ENCODE measurements around the gene BRD7. TPM values are rescaled to one million over a fixed set of nuclear protein-coding genes. Genes with fewer than 3 reads are reported as not detected.
A peak's percentile ranks its signal among the peaks of the same experiment; 100 is the strongest.

BRD7 gene
- 81.6 and 86.8 TPM in 2 replicates for total RNA-seq (2014; rRNA removed; shearing (Covaris generic))

DNA sequence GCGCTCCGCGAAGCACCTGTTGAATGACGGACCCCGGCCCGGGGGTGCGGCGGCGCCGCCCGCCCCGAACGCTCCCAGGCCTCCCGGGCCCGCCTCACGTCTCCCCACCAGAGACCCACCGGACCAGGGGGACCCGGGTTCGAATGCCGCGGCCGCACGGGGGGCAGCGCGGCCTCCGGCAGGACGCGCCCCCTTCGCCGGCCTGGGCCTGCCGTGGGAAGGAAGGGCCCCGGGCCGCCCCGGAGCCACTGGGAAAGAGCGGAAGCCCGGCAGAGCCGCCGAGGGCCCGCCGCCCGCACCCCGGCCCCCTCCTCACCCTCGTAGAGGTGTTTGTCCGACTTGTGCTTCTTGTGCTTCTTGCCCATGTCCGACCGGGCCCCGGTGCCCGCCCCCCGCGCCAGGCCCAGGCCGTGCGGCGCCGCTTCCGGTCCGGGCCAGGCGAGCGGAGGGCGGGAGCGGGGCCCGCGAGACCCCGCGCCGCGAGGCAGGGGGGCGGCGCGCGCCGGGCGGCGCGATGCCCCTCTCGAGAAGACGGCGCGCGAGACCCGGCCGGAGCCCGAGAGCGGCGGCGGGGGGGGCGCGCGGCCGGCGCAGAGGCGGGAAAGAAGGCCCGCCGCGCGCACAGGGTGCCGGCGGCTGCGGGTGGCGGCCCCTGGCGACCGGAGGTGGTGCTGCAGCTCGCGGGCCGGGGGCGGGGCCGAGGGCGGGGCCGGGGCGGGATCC lies at the start of gene BRD7:
Gene BRD7, minus strand, starts transcription at position 579 of the 723 bp plus-strand sequence. Its CDS starts 214 bp downstream, at position 365.
- Histone ChIP-seq H3K4me3 (peak within 1 kb of the TSS; percentile 99), H3K4me1 (no peaks in the 10 kb centered on the region; the same call in 1 of the 2 replicates), H3K36me3 (peaks cover 25% of the 10 kb centered on the region), H3K27ac (peak within 1 kb of the TSS; percentile 55), H3K27me3 (no peaks in the 10 kb centered on the region), H3K9me3 (replicated peaks) (no peaks in the 10 kb centered on the region)
- peak; percentile 53 to 72 for DNase-seq

DNA sequence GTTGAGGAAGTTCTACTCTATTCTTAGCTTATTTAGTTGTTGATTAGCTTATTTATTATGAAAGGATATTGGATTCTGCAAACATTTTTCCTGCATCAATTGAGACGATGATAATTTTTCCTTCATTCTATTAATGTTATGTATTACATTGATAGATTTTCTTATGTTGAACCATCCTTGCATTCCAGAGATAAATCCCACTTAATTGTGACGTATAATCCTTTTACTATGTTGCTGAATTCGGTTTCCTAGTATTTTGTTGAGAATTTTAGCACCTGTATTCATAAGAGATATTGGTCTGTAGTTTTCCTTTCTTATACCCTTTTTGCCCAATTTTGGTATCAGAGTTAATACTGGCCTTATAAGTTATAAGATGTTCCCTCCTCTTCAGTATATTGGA lies 47.6 kb upstream of the BRD7 start:
- no peak overlapping the region for H3K4me3 ChIP-seq
- no peaks in the 10 kb centered on the region for H3K36me3 ChIP-seq

DNA sequence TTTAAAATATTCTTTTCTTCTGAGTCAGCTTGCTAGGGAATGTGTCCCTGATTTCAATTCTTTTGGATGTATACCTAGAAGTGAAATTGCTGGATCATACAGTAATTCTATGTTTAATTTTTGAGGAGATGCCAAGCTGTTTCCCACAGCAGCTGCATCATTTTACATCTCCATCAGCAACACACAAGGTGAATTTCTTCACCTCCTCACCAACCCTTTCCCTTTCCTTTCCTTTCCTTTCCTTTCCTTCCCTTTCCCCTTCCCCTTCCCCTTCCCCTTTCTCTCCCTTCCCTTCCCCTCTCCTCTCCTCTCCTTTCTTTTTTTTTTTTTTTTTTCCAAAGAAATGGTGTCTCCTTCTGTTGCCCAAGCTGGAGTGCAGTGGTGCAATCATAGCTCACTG lies 45.4 kb upstream of the BRD7 start:
- Histone ChIP-seq H3K36me3 (no peaks in the 10 kb centered on the region), H3K4me3 (no peak overlapping the region), H3K9me3 (replicated peaks) (peaks cover 2% of the 10 kb centered on the region; the same call in 1 of the 2 replicates), H3K27ac (no peak overlapping the region), H3K4me1 (no peaks in the 10 kb centered on the region), H3K27me3 (no peaks in the 10 kb centered on the region)
- no peak for DNase-seq

More for the DNA sequence above, 47.6 kb upstream of the BRD7 start:
- Histone ChIP-seq H3K9me3 (replicated peaks) (peaks cover 6% of the 10 kb centered on the region; the same call in 1 of the 2 replicates), H3K4me1 (no peaks in the 10 kb centered on the region), H3K27me3 (no peaks in the 10 kb centered on the region), H3K27ac (no peak overlapping the region)
- no peak for DNase-seq

DNA sequence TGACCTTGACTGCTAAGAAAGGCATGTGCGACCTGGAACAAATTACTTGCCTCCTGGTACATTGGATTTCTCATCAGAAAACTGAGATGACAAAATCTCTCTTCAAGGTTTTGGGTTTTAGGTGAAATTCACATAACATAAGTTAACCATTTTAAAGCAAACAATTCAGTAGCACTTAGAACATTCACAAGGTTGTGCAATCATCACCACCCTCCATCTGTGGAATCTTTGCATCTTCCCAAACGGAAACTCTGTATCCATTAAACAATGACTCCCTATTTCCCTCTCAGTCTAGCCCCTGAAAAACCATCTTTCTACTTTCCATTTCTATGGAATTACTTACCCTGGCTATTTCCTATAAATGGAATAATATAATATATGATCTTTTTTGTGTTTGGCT lies 42.2 kb upstream of the BRD7 start:
- no peaks in the 10 kb centered on the region for H3K27me3 ChIP-seq
- no peak for DNase-seq
- H3K9me3 ChIP-seq (replicated peaks): no peaks in the 10 kb centered on the region
- H3K4me1 ChIP-seq: no peaks in the 10 kb centered on the region
- no peaks in the 10 kb centered on the region for H3K36me3 ChIP-seq
- no peak overlapping the region for H3K27ac ChIP-seq
- H3K4me3 ChIP-seq: no peak overlapping the region

DNA sequence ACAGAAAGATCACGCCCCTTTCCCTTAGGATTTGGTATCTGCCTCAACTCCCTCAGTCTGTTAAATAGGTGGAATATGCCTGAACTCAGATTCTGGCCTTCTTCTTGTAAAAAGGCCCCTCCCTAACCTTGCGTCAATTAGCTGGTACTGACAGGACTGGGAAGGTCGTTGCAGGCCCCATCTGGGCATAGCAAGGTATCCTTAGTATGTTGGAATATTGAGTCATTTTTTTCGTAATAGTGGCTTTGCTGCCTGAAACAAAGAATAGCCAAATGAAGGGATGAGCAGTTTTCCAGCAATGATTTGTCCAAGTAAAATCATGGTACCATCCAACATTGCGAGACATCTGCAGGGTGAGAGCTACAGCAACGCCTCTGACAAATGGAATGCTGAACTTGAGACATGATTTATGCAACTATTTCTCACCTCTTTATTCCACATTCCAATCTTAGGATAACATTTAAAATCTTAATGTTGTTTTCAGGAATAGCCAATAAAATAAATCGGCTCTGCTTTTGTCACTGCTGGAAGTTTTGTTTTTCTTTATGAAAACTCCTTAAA lies 39.3 kb upstream of the BRD7 start:
- no peak for DNase-seq
- Histone ChIP-seq H3K27ac (no peak overlapping the region), H3K36me3 (no peaks in the 10 kb centered on the region), H3K4me3 (no peak overlapping the region), H3K9me3 (replicated peaks) (no peaks in the 10 kb centered on the region), H3K4me1 (no peaks in the 10 kb centered on the region), H3K27me3 (no peaks in the 10 kb centered on the region)

DNA sequence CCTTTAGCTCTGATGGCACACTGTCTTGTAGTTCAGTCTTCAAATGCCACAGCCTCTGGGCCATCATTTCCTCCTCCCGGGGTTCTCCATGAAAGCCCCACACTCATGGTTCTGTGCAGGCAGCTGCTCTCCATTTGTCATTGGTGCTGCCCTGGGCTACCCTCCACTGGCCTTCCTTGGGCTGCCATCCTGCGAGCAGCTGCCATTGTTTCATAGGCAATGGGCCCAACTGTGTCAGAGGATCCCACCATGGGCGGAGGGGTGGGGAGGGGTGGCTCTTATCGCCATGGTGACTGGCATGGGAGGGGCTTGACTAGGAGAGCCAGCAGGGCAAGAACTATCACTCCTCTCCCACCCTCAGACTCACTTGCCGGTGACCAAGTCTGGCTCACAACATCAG lies 38.6 kb upstream of the BRD7 start:
- no peaks in the 10 kb centered on the region for H3K9me3 ChIP-seq (replicated peaks)
- H3K27me3 ChIP-seq: no peaks in the 10 kb centered on the region
- DNase-seq: peak in 1 of 2 experiments; percentile 9
- H3K27ac ChIP-seq: no peak overlapping the region
- no peaks in the 10 kb centered on the region for H3K36me3 ChIP-seq
- no peaks in the 10 kb centered on the region for H3K4me1 ChIP-seq
- H3K4me3 ChIP-seq: no peak overlapping the region

DNA sequence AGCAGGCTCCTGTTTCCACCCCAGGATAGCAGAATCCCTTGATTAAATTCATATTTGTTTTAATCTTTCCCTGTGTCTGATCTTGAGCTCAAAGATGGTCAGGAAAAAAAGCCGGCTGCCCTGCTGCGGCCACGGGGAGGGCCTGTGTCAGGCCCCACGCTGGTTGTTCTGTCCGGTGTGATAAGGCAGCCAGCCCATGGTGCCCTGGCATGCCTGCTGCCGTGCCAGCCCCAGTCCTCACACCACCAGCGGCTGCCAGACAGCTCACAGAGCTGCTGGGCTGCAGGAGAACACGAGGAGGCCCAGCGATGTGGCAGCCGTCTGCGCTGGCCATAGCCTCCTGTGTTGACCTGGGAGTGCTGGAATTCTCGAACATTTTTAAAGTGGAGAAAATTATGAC lies 34.7 kb upstream of the BRD7 start:
- no peak for DNase-seq
- no peak overlapping the region for H3K4me3 ChIP-seq

DNA sequence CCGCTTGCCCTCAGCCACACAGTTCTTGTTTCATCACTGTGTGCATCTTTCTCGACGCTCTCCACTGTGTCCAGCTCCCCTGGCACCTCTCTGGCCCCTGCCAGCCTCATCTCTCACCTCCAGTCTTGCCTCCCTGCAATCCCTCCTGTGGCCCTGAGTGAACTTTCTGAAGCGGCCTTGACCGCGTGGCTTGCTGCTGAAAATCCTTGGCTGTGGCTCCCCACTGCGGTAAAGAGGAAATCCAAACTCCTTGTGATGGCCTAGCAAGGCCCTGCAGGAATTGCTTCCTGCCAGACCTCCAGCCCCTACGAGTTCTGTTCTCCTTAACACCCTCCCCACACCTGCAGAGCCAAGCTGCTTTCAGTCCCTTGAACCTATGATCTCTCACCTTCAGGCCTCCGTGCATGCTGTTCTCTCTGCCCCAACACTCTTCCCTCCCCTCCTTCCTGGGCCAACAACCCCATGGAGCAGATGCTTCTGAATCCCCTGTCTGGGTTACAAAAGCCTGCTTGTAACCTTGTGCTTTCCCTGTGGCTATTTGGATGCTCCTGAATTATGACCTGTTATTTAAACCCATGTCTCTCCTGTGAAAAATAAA lies 33.6 kb upstream of the BRD7 start:
- no peak overlapping the region for H3K27ac ChIP-seq
- DNase-seq: no peak
- no peaks in the 10 kb centered on the region for H3K4me1 ChIP-seq
- no peaks in the 10 kb centered on the region for H3K9me3 ChIP-seq (replicated peaks)
- no peaks in the 10 kb centered on the region for H3K36me3 ChIP-seq
- H3K4me3 ChIP-seq: no peak overlapping the region
- no peaks in the 10 kb centered on the region; the same call in 1 of the 2 replicates for H3K27me3 ChIP-seq

More for the DNA sequence above, 34.7 kb upstream of the BRD7 start:
- H3K27ac ChIP-seq: no peak overlapping the region
- no peaks in the 10 kb centered on the region for H3K9me3 ChIP-seq (replicated peaks)
- no peaks in the 10 kb centered on the region for H3K36me3 ChIP-seq
- H3K27me3 ChIP-seq: no peaks in the 10 kb centered on the region
- no peaks in the 10 kb centered on the region for H3K4me1 ChIP-seq

DNA sequence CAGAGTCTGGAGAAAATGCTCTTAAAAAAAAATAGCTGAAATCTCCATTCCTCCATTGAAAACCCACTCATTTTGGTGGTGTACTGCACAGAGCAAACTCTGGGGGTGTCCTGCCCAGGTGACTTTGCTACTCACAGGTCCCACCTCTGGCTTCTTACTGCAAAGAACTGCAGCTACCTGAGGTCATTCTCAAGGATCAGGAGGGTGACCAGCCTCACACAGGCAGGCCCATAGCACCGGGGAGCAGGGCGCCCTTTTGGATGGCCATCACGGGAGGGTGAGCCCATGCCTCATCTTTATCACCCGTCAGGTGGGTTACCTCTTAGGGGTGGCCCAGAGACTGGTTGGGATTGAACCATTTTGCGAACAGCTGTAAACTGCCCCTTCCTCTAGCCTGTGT lies 32.6 kb upstream of the BRD7 start:
- Histone ChIP-seq H3K9me3 (replicated peaks) (no peaks in the 10 kb centered on the region), H3K27ac (no peak overlapping the region), H3K4me3 (no peak overlapping the region), H3K27me3 (no peaks in the 10 kb centered on the region; the same call in 1 of the 2 replicates), H3K4me1 (no peaks in the 10 kb centered on the region), H3K36me3 (no peaks in the 10 kb centered on the region)
- DNase-seq: no peak

DNA sequence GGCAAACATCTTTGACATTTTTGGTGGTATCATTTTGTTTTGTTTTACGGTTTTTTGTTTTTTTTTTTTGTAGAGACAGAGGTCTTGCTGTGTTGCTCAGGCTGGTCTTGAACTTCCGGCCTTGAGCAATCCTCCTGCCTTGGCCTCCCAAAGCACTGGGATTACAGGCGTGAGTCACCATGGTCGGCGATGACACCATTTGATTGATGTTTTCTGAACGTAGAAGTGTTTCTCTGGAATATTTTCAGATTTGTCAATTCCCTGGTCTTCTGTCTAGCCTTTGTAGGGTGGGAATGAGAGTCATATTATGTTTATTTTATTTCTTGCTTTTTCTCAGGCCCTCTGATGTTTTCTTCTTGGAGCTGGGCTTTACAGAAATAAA lies 32.2 kb upstream of the BRD7 start:
- no peak for DNase-seq
- no peaks in the 10 kb centered on the region for H3K9me3 ChIP-seq (replicated peaks)
- no peaks in the 10 kb centered on the region for H3K36me3 ChIP-seq
- H3K4me3 ChIP-seq: no peak overlapping the region
- H3K27me3 ChIP-seq: no peaks in the 10 kb centered on the region; the same call in 1 of the 2 replicates
- no peak overlapping the region for H3K27ac ChIP-seq
- no peaks in the 10 kb centered on the region for H3K4me1 ChIP-seq

DNA sequence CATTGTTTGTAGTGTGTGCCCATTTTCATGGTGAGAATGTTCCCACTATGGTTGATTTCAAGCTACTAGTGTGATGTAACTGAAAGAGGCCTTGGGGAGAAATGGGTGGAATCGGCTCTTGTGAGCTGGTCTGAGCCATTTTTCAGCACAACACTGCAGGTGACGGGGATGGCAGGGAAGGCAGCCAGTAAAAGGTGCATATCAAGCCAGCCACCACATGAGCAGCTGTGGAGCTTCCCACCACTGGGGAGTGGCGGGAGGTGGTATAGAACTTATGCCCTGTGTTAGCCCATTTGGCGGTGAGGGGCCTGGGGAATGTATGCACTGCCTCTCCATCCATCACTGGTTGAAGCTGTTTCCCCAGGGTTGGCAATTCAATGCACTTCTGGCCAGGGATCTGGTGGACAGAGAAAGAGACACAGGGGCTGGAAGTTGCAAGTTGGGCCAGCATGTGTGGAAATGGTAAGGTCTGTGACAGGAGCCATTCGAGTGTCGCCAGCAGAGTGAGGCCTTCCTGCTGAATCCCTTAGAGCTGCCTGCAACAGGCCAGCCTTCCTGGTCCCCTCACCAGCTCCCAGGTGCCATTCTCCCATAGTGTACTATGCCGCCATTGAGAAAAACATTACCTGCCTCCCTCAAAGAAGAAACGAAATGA lies 31.7 kb upstream of the BRD7 start:
- DNase-seq: no peak
- no peaks in the 10 kb centered on the region for H3K9me3 ChIP-seq (replicated peaks)
- H3K4me3 ChIP-seq: no peak overlapping the region
- no peaks in the 10 kb centered on the region for H3K4me1 ChIP-seq
- H3K36me3 ChIP-seq: no peaks in the 10 kb centered on the region
- H3K27ac ChIP-seq: no peak overlapping the region
- no peaks in the 10 kb centered on the region; the same call in 1 of the 2 replicates for H3K27me3 ChIP-seq

DNA sequence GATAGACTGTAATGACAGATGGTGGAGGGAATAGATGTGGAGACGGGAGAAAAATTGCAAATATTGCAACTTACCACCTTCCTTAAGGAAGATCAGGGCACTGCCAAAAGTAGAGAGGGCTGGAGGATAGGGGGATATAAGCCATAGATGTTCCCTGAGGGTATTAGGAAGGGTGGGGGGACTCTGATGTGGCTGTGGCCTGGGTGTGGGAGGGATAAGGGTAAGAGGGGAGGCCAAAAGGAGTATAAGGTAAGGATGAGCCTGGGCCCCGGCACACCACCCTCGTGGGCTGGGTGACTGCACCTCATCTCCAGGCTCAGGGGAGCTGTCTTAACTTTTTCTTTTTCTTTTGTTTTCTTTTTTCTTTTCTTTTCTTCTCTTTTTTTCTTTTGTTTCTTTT lies 30.6 kb upstream of the BRD7 start:
- H3K4me3 ChIP-seq: no peak overlapping the region
- H3K9me3 ChIP-seq (replicated peaks): no peaks in the 10 kb centered on the region
- no peaks in the 10 kb centered on the region; the same call in 1 of the 2 replicates for H3K27me3 ChIP-seq
- DNase-seq: no peak
- H3K4me1 ChIP-seq: no peaks in the 10 kb centered on the region
- H3K36me3 ChIP-seq: no peaks in the 10 kb centered on the region
- H3K27ac ChIP-seq: no peak overlapping the region

DNA sequence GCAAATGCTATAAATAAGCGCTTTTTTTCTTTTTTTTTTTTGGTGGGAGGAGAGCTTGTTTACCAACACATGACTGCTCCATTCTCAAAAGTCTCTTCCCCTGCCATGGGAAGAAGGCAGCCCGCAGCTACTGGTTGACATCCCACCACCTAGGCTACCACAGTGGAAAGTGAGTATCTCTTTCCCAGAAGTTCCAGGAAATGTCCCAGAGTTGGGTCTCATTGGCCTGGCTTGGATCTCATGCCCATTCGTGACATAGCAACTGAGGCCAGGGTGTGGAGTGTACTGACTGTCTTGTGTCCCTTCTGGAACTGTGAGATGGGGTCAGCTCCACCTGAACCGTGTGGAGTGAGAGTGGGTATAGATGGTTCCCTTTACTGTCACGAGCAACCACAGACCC lies 29.5 kb upstream of the BRD7 start:
- no peaks in the 10 kb centered on the region for H3K4me1 ChIP-seq
- H3K27ac ChIP-seq: no peak overlapping the region
- no peaks in the 10 kb centered on the region for H3K36me3 ChIP-seq
- H3K4me3 ChIP-seq: no peak overlapping the region
- H3K9me3 ChIP-seq (replicated peaks): no peaks in the 10 kb centered on the region
- no peak for DNase-seq
- no peaks in the 10 kb centered on the region; the same call in 1 of the 2 replicates for H3K27me3 ChIP-seq

DNA sequence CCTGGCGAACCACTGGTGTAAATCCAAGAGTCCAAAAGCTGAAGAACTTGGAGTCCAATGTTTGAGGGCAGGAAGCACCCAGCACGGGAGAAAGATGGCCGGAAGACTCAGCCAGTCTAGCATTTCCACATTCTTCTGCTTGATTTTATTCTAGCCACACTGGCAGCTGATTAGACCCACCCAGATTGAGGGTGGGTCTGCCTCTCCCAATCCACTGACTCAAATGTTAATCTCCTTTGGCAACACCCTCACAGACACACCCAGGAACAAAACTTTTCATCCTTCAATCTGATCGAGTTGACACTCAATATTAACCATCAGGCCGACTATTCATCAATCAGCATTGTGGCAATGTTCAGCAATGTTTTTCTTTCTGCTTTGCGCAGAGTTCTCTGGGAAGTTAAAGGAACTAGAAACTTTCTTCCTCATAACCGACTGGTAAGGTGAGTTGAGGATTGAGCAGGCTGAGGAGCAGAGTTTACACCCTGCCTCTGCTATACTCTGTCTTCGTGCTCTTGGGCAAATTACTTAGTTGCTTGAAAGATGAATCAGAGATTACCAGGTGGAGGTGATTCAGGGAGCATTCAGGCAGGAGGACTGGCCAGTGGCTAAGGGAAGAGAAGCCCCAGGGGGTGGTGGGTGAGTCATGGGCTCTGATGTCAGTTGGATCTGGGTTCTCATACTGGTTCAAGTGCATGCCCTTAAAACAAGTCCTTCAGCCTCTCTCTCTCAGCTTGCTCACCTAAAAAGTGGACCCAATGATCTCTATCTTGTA lies 28.2 kb upstream of the BRD7 start:
- Histone ChIP-seq H3K4me1 (no peaks in the 10 kb centered on the region), H3K4me3 (no peak overlapping the region), H3K27me3 (no peaks in the 10 kb centered on the region; the same call in 1 of the 2 replicates), H3K9me3 (replicated peaks) (no peaks in the 10 kb centered on the region), H3K36me3 (no peaks in the 10 kb centered on the region), H3K27ac (no peak overlapping the region)
- no peak for DNase-seq
